ENCODE data around the gene EIF3F.

EIF3F gene

GRCh38 chr11:8023831-8024555 is 36.9 kb downstream of the EIF3F start:
- no peak for DNase-seq

GRCh38 chr11:8025123-8025522 is 38.0 kb downstream of the EIF3F start:
- no peak for DNase-seq

GRCh38 chr11:8025816-8026215 is 38.7 kb downstream of the EIF3F start:
- DNase-seq: no peak

- DNase-seq: no peak
These were observed 39.8 kb downstream of the EIF3F start for GRCh38 chr11:8026982-8027381.

GRCh38 chr11:8028766-8029165 is 41.6 kb downstream of the EIF3F start:
- DNase-seq: no peak

GRCh38 chr11:8030526-8031247 is 43.5 kb downstream of the EIF3F start:
- no peak for DNase-seq

- no peak for DNase-seq
These were observed 44.3 kb downstream of the EIF3F start for GRCh38 chr11:8031248-8032115.

GRCh38 chr11:8032122-8032521 is 45.0 kb downstream of the EIF3F start:
- DNase-seq: no peak

GRCh38 chr11:8032576-8033304 is 45.6 kb downstream of the EIF3F start:
- DNase-seq: no peak

GRCh38 chr11:8033305-8034105 is 46.4 kb downstream of the EIF3F start:
- peak; percentile 62 for DNase-seq

GRCh38 chr11:8034106-8034585 is 47.0 kb downstream of the EIF3F start:
- no peak for DNase-seq

- no peak for DNase-seq
These were observed 47.6 kb downstream of the EIF3F start for GRCh38 chr11:8034604-8035190.

GRCh38 chr11:8035200-8035855 is 48.2 kb downstream of the EIF3F start:
- DNase-seq: no peak

- DNase-seq: no peak
These were observed 49.1 kb downstream of the EIF3F start for GRCh38 chr11:8036002-8036802.

GRCh38 chr11:8036986-8037385 is 49.8 kb downstream of the EIF3F start:
- DNase-seq: no peak

- peak; percentile 41 for DNase-seq
These were observed 51.3 kb downstream of the EIF3F start for GRCh38 chr11:8038393-8038792.

- DNase-seq: no peak
These were observed 51.8 kb downstream of the EIF3F start for GRCh38 chr11:8038811-8039529.

- no peak for DNase-seq
These were observed 52.6 kb downstream of the EIF3F start for GRCh38 chr11:8039530-8040260.
